Aorta (tissue), 5 donors: ENCODE results near the gene FABP7. TPM values are rescaled to one million over a fixed set of nuclear protein-coding genes. Genes with fewer than 3 reads are reported as not detected.

Experiments
- ATAC-seq: fragments of 200-7000 bp; cut with Tn5 transposase; one replicate; pipeline ENCODE4 v1.9.1; 2022; ENCODE audit warnings: moderate library complexity; ENCODE audit not compliant: low FRiP score
- DNase-seq, 2 donors: peaks; one replicate each; pipeline ENCODE4 v3.0.0-alpha.2; 2020
- H3K27ac ChIP-seq, 2 donors: one replicate each; pipeline ENCODE4 v1.5.1; 2013; ENCODE audit warnings: low read length in 2 of 2, mild to moderate bottlenecking in 2 of 2, moderate library complexity in 2 of 2, control low read depth in 1 of 2, inconsistent platforms in 1 of 2, low read depth in 1 of 2
- H3K27me3 ChIP-seq, 2 donors: one replicate each; pipeline ENCODE4 v1.6.1; 2013; ENCODE audit warnings: control low read depth in 1 of 2, low read length in 1 of 2, mild to moderate bottlenecking in 1 of 2, moderate library complexity in 1 of 2; ENCODE audit not compliant: insufficient read depth in 2 of 2, control insufficient read depth in 1 of 2
- H3K36me3 ChIP-seq, 2 donors: one replicate each; pipeline ENCODE4 v1.6.1; 2013; ENCODE audit warnings: control low read depth in 1 of 2, low read length in 1 of 2, mild to moderate bottlenecking in 1 of 2; ENCODE audit not compliant: insufficient read depth in 2 of 2, control insufficient read depth in 1 of 2
- H3K4me1 ChIP-seq, 2 donors: one replicate each; pipeline ENCODE4 v1.6.1; 2013; ENCODE audit warnings: low read length in 2 of 2, control low read depth in 1 of 2, mild to moderate bottlenecking in 1 of 2, moderate library complexity in 1 of 2; ENCODE audit not compliant: insufficient read depth in 2 of 2, control insufficient read depth in 1 of 2
- H3K4me3 ChIP-seq, 2 donors: one replicate each; pipeline ENCODE4 v1.5.1; 2013; ENCODE audit warnings: low read length in 2 of 2, control low read depth in 1 of 2, mild to moderate bottlenecking in 1 of 2
- H3K9me3 ChIP-seq: one replicate; pipeline ENCODE4 v1.6.1; 2013; ENCODE audit warnings: mild to moderate bottlenecking, low read length; ENCODE audit not compliant: control insufficient read depth
- WGBS, 2 donors: extraction: QIAGEN DNeasy Blood & Tissue Kit; methylation state at CpG; one replicate each; pipeline ENCODE4 v1.1.7; 2013; 5-methylcytosine and 5-hydroxymethylcytosine counted together
- intact Hi-C, 2 donors: fragments of 100-400 bp; cut with DNase I; formaldehyde crosslinking; loops; one replicate each; pipeline versions ENCODE4 v1.14.2 to v1.15.0; 2022
- polyA plus RNA-seq, 2 donors: library from polyadenylated mRNA; stranded (reverse); fragments of 200-250 nt; gene quantifications; one replicate each; pipeline ENCODE4 v1.2.3, GENCODE V29; 2013
- total RNA-seq, 2 donors: library from RNA; stranded (reverse); fragmentation: NEBNext Ultra II Directional; extraction: Animal tissue kit (Norgen Biotek cat#: 25700); gene quantifications; one replicate each; pipeline ENCODE4 v1.2.1, GENCODE V29; 2021
- donor health status: healthy with polysubstance abuse.
- donor health status: Bipolar disorder and iron deficiency.
- donor health status: DM: no; HTN: no; CAD: no.
- donor health status: DM: no; HTN: no; CAD: no.
- donor health status: DM: yes; HTN: yes; CAD: no.

Gene FABP7
- total and polyA plus RNA-seq, 4 donors = not detected

DNA sequence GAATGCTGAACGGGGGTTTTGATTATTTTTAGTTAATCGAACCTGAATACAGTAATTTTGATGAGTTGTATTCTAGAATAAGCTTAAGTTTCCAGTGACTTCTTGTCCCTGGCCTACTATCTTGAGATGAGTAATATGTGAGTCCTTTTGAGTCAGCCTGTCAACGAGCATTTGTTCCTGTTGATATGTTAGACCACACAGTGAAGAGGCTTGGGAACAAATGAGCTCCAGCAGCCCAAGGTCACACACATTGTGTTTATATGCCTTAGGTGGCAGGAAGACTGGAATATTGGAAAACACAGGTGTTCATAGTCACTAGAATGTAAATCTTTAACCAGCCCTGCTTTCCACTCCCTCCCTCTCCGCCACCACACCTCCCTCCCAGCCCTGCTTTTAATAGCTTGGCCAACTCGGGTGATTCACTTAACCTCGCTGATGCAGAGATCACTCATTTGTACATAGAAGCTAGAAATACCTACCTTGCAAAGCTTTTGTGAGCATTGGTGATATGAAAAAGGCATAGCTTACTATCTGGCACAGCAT, 18.7 kb downstream of the FABP7 start:
- WGBS, 2 donors = 70 to 71% methylated on average over 6 of the region's 6 CpGs
- intact Hi-C loops = no loop called here
- no peaks in the 10 kb centered on the region for H3K27me3 ChIP-seq
- H3K4me1 ChIP-seq = no peaks in the 10 kb centered on the region
- ATAC-seq (no peak), DNase-seq (no peak)
- no peak overlapping the region for H3K4me3 ChIP-seq
- H3K27ac ChIP-seq = no peak overlapping the region
- no peaks in the 10 kb centered on the region for H3K36me3 ChIP-seq
- no peaks in the 10 kb centered on the region for H3K9me3 ChIP-seq

DNA sequence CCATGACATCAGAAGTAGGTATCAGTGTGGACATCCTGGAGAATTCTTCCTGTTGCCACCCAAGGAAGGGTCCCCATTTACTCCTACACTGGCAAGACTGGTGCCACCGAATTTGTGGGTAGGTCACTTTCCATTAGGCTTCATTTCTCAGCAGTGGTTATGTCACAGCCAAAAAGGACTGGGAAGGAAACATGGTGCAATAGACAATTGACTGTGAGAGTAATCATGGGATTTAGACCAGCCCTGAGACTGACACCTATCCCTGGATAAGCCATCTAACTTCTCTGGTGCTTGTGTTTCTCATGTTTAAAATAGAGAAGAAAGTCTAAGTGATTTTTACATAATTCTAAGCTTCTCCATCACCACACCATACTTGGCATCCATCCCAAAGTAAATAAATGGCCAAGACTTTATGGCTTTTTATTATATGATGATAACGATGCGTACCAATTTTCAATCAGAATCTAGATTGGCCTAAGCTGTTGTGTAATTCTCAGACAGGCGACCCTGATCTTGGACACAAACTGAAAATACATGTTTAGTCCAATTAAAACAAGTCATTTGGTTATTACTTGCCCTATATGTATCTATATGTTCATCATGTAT, 19.7 kb downstream of the FABP7 start:
- H3K4me3 ChIP-seq = no peak overlapping the region
- no peaks in the 10 kb centered on the region for H3K36me3 ChIP-seq
- H3K4me1 ChIP-seq = no peaks in the 10 kb centered on the region
- H3K27me3 ChIP-seq = no peaks in the 10 kb centered on the region
- DNase-seq (no peak), ATAC-seq (no peak)
- H3K9me3 ChIP-seq = no peaks in the 10 kb centered on the region
- intact Hi-C loops = no loop called here
- WGBS, 2 donors = 88 to 94% methylated on average over 4 of the region's 4 CpGs
- no peak overlapping the region for H3K27ac ChIP-seq

DNA sequence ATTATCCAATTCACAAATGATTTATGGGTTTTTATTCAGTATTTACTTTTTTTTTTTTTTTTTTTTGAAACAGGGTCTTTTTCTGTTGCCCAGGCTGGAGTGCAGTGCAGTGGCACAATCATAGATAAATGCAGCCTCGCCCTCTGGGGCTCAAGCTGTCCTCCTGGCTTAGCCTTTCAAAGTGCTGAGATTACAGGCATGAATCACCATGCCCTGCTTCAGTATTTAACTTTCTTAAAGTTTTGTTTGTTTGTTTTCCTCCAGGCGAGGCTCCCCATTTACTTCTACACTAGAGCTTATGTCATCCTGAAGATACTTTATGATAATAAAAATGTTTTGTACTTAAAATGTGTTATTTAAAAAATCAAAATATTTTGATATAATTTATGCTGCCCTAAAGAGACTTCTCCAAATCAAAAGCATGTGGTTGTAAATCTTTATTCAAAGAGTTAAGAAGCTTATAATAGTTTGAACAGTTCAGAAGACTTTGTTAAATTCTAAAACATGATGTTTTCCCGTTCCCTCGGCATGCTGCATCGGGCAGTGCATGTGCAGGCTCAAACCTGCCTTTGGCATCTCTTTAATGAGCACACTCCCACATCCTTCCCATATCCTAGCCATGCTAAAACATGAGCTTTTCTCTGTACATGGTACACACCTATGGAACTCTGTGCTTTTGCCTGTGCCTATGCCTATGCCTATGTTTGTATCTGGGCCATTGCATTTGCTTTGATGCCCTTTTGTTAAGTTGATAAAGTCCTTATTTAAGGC, 20.6 kb downstream of the FABP7 start:
- Histone ChIP-seq H3K4me3 (no peak overlapping the region), H3K27ac (no peak overlapping the region), H3K36me3 (no peaks in the 10 kb centered on the region), H3K27me3 (no peaks in the 10 kb centered on the region), H3K9me3 (no peaks in the 10 kb centered on the region), H3K4me1 (no peaks in the 10 kb centered on the region)
- WGBS, 2 donors = 77 to 83% methylated on average over 5 of the region's 5 CpGs
- no peak for ATAC-seq
- DNase-seq = no peak
- intact Hi-C loops = no loop called here

DNA sequence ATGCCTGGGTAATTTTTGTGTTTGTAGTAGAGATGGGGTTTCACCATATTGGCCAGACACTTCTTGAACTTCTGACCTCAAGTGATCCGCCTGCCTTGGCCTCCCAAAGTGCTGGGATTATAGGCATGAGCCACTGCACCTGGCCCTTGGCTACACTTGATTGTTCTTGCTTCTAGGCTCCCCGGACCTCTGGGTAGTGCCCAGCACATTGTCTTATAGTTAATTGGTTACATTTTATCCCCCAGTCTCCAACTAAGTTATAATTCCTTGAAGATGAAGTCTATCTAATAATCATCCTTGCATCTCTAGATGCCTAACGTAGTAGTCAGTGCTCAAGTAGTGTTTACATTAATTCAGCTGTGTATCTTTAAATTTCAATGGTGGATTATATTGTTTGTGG, 21.4 kb downstream of the FABP7 start:
- intact Hi-C loops = no loop called here
- H3K27ac ChIP-seq = no peak overlapping the region
- H3K36me3 ChIP-seq = no peaks in the 10 kb centered on the region
- ATAC-seq (no peak), DNase-seq (no peak)
- no peaks in the 10 kb centered on the region for H3K27me3 ChIP-seq
- H3K4me3 ChIP-seq = no peak overlapping the region
- 84 to 85% methylated on average over 3 of the region's 3 CpGs for WGBS, 2 donors
- no peaks in the 10 kb centered on the region for H3K4me1 ChIP-seq
- no peaks in the 10 kb centered on the region for H3K9me3 ChIP-seq

DNA sequence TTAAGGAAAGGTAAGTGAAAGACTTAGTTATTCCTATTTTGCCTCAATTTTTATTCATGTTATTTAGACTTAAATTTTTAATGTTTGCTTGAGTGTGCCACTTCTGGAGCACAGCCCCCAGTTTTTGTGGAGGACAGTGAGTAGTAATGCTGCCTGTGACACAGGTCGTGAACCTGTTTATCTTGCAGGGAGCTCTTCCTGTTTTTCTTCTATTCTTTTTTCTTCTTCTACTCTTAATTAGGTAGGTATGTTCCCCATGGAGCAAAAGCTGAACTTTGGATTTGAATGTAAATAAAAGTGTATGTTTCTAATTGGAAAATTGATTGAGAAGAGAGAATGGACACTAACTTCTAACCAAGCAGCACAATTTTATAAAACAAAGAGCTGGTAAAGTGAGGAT, 21.9 kb downstream of the FABP7 start:
- ATAC-seq (no peak), DNase-seq (no peak)
- H3K27me3 ChIP-seq = no peaks in the 10 kb centered on the region
- 41 to 69% methylated on average over 1 of the region's 1 CpG for WGBS, 2 donors
- H3K9me3 ChIP-seq = no peaks in the 10 kb centered on the region
- H3K36me3 ChIP-seq = no peaks in the 10 kb centered on the region
- intact Hi-C loops = no loop called here
- no peaks in the 10 kb centered on the region for H3K4me1 ChIP-seq
- H3K4me3 ChIP-seq = no peak overlapping the region
- no peak overlapping the region for H3K27ac ChIP-seq

DNA sequence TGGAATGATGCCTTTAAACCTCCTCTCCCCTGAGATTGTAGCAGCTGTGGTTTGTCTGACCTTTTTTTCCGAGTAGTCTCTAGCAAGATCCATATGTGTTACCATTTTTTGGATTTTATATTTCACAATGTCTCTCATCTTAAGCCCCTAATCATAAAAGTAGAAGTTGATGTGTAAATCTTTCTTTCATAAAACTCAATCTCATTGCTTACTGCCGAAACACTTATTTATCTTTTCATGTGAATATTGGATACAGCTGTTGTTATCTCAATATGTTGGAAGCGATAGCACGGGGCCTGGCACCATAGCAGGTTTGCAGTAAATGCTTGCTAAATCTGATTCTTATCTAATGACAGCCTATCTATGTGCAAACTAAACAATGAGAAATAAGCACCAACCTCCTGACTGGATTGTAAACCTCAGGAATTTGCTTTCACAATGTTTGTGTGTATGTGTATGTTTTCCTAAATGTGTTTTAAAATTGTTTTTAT, 23.7 kb downstream of the FABP7 start:
- intact Hi-C loops = no loop called here
- Histone ChIP-seq H3K9me3 (no peaks in the 10 kb centered on the region), H3K4me1 (no peaks in the 10 kb centered on the region), H3K27ac (no peak overlapping the region), H3K36me3 (no peaks in the 10 kb centered on the region), H3K27me3 (no peaks in the 10 kb centered on the region), H3K4me3 (no peak overlapping the region)
- ATAC-seq (no peak), DNase-seq (no peak)
- WGBS, 2 donors = 7 to 12% methylated on average over 4 of the region's 4 CpGs

DNA sequence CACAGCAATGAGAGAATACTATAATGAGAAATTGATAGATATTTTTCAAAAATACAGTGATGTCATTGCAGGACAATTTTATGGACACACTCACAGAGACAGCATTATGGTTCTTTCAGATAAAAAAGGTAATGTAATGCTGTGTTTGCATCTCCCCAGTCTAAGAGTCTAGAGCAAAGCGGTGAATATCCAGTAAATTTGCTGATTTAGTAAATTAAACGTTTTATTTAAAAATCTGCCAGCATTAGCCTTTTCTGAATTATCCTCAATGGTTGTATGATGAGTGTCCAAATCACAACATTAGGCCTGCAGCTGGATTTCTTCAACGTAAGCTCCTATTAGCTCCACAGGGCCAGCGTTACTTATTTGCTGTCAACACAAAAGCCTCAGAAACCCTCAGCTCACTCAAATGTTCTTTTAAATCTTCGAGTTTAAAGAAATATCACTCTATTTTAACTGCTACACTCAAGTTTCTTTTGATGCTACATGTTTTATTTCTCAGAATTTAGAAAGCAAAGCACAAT, 25.5 kb downstream of the FABP7 start:
- ATAC-seq (no peak), DNase-seq (no peak)
- intact Hi-C loops = no loop called here
- no peak overlapping the region for H3K4me3 ChIP-seq
- no peaks in the 10 kb centered on the region for H3K27me3 ChIP-seq
- H3K9me3 ChIP-seq = no peaks in the 10 kb centered on the region
- whole genome bisulfite sequencing, 2 donors = 59 to 64% methylated on average over 5 of the region's 5 CpGs
- H3K4me1 ChIP-seq = no peaks in the 10 kb centered on the region
- no peak overlapping the region for H3K27ac ChIP-seq
- no peaks in the 10 kb centered on the region for H3K36me3 ChIP-seq

DNA sequence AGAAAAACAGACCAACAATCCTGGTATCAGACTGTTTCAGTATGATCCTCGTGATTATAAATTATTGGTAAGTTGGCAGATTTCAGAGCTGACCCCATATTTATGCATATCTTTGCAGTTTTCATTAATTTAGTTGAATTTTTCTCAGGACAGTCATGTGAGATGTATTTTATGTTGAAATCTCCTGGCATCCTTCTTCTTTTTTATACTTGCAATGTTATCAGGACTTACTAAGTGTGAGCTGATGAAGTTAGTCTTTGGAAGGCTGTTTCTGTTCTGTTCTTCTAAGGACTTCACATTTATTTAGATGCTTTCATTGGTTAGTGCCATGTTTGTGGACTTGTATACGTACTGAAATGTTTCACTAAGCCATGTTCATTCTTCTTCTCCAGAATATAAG, 26.8 kb downstream of the FABP7 start:
- ATAC-seq (no peak), DNase-seq (no peak)
- Histone ChIP-seq H3K9me3 (no peaks in the 10 kb centered on the region), H3K36me3 (peaks cover 0 to 2% of the 10 kb centered on the region in 2 donors), H3K4me3 (no peak overlapping the region), H3K4me1 (no peaks in the 10 kb centered on the region), H3K27me3 (no peaks in the 10 kb centered on the region), H3K27ac (no peak overlapping the region)
- WGBS, 2 donors = 76 to 81% methylated on average over 2 of the region's 2 CpGs
- intact Hi-C loops = no loop called here
